CD14-positive monocyte (primary cell): Measurements from ENCODE around the gene MPEG1. TPM values are rescaled to one million over a fixed set of nuclear protein-coding genes. Genes with fewer than 3 reads are reported as not detected.

ENCODE experiments used
- DNase-seq, 3 donors: peaks; one replicate each; pipeline ENCODE4 v3.0.0-alpha.2; 2011 to 2022
- H2AFZ ChIP-seq: 2 replicates; pipeline ENCODE4 v1.6.0; 2012; ENCODE audit warnings: mild to moderate bottlenecking, low read depth, low read length, inconsistent platforms; ENCODE audit not compliant: insufficient read depth, poor library complexity, severe bottlenecking
- H3K27ac ChIP-seq, 2 donors: 1 replicate in 1 of 2; 2 replicates in 1 of 2; pipeline ENCODE4 v1.5.1; 2012 to 2013; ENCODE audit warnings: low read length in 2 of 2, control low read depth in 1 of 2, inconsistent platforms in 1 of 2, low read depth in 1 of 2, mild to moderate bottlenecking in 1 of 2
- H3K27me3 ChIP-seq, 2 donors: one replicate each; pipeline versions ENCODE4 v1.6.0 to v1.6.1; 2011 to 2013; ENCODE audit warnings: low read length in 2 of 2; ENCODE audit not compliant: control insufficient read depth in 2 of 2, insufficient read depth in 2 of 2
- H3K36me3 ChIP-seq, 2 donors: replicated peaks in 1 of 2; 1 replicate in 1 of 2; 2 replicates in 1 of 2; pipeline versions ENCODE4 v1.5.1 to v1.6.1; 2012 to 2013; ENCODE audit warnings: low read length in 2 of 2, control low read depth in 1 of 2, inconsistent platforms in 1 of 2, mild to moderate bottlenecking in 1 of 2; ENCODE audit not compliant: insufficient read depth in 2 of 2, control insufficient read depth in 1 of 2
- H3K4me1 ChIP-seq, 2 donors: 1 replicate in 1 of 2; 2 replicates in 1 of 2; pipeline versions ENCODE4 v1.5.1 to v1.6.1; 2012 to 2013; ENCODE audit warnings: low read length in 2 of 2, control low read depth in 1 of 2, inconsistent platforms in 1 of 2, mild to moderate bottlenecking in 1 of 2, moderate library complexity in 1 of 2; ENCODE audit not compliant: insufficient read depth in 2 of 2, control insufficient read depth in 1 of 2
- H3K4me2 ChIP-seq: replicated peaks from 2 replicates; pipeline ENCODE3; 2012; ENCODE audit warnings: low read length, moderate library complexity, mild to moderate bottlenecking; ENCODE audit not compliant: poor library complexity, severe bottlenecking; ENCODE audit errors: extremely low read depth
- H3K4me3 ChIP-seq, 3 experiments: fragments of 200-600 bp in 1 of 3; sonication (generic) in 1 of 3; replicated peaks in 1 of 3; 1 replicate in 2 of 3; 2 replicates in 1 of 3; pipeline ENCODE4 v1.5.1; 2011 to 2013; ENCODE audit warnings: low read length in 3 of 3, mild to moderate bottlenecking in 3 of 3, control low read depth in 2 of 3, low read depth in 2 of 3, inconsistent platforms in 1 of 3, moderate library complexity in 1 of 3
- H3K79me2 ChIP-seq: 2 replicates; pipeline ENCODE4 v1.6.0; 2012; ENCODE audit warnings: mild to moderate bottlenecking, control low read depth, inconsistent platforms, low read length, moderate library complexity; ENCODE audit not compliant: insufficient read depth
- H3K9ac ChIP-seq: 2 replicates; pipeline ENCODE4 v1.6.0; 2017; ENCODE audit warnings: low read length, mild to moderate bottlenecking; ENCODE audit not compliant: insufficient read depth, poor library complexity, severe bottlenecking
- H3K9me3 ChIP-seq, 2 donors: replicated peaks in 1 of 2; 1 replicate in 1 of 2; 2 replicates in 1 of 2; pipeline versions ENCODE4 v1.5.1 to v1.6.1; 2012 to 2013; ENCODE audit warnings: low read length in 2 of 2, control low read depth in 1 of 2; ENCODE audit not compliant: control insufficient read depth in 1 of 2, insufficient read depth in 1 of 2
- H4K20me1 ChIP-seq: 2 replicates; pipeline ENCODE4 v1.6.0; 2012; ENCODE audit warnings: mild to moderate bottlenecking, low read length, control low read depth, moderate library complexity; ENCODE audit not compliant: insufficient read depth
- H3K27ac Mint-ChIP-seq, 7 donors: one replicate each; pipeline ENCODE4 v1.8.0; 2020; ENCODE audit warnings: mild to moderate bottlenecking in 7 of 7, mixed read lengths in 7 of 7, moderate library complexity in 6 of 7, inconsistent platforms in 2 of 7
- H3K27me3 Mint-ChIP-seq, 3 donors: one replicate each; pipeline ENCODE4 v1.8.0; 2021 to 2022; ENCODE audit warnings: low read depth in 3 of 3, mild to moderate bottlenecking in 3 of 3, mixed read lengths in 3 of 3, moderate library complexity in 3 of 3, inconsistent platforms in 1 of 3
- H3K36me3 Mint-ChIP-seq, 2 donors: one replicate each; pipeline ENCODE4 v1.8.0; 2020; ENCODE audit warnings: mixed read lengths in 2 of 2, inconsistent platforms in 1 of 2, mild to moderate bottlenecking in 1 of 2
- H3K4me1 Mint-ChIP-seq: one replicate; pipeline ENCODE4 v1.8.0; 2020; ENCODE audit warnings: mild to moderate bottlenecking, mixed read lengths
- H3K4me3 Mint-ChIP-seq, 2 donors: one replicate each; pipeline ENCODE4 v1.8.0; 2020; ENCODE audit warnings: mild to moderate bottlenecking in 2 of 2, mixed read lengths in 2 of 2, moderate library complexity in 1 of 2
- H3K9me3 Mint-ChIP-seq, 7 donors: one replicate each; pipeline ENCODE4 v1.8.0; 2020 to 2022; ENCODE audit warnings: mixed read lengths in 7 of 7, mild to moderate bottlenecking in 6 of 7, moderate library complexity in 6 of 7, inconsistent platforms in 2 of 7
- WGBS: methylation state at CpG from one replicate; pipeline ENCODE4 v1.1.5; 2013; ENCODE audit warnings: missing lambda C conversion rate; ENCODE audit not compliant: insufficient coverage; 5-methylcytosine and 5-hydroxymethylcytosine counted together
- intact Hi-C, 2 donors: fragments of 100-400 bp; cut with micrococcal nuclease; formaldehyde crosslinking; loops; one replicate each; pipeline versions ENCODE4 v1.15.0 to v1.15.1; 2023
- polyA plus RNA-seq, 3 donors: library from polyadenylated mRNA; depleted of rRNA in 1 of 3; unstranded in 2 of 3; stranded (reverse) in 1 of 3; fragments of 300-500 nt in 2 of 3; fragments of >200 nt in 1 of 3; fragmentation: Illumina TruSeq in 2 of 3; gene quantifications; 1 replicate in 2 of 3; 2 replicates in 1 of 3; pipeline ENCODE4 v1.2.3, GENCODE V29; 2012 to 2021
- TF ChIP-seq, protein P1 (sequence below): fragments of 200-600 bp; IDR thresholded peaks from one replicate; pipeline ENCODE4 v1.8.0; 2022; ENCODE audit warnings: antibody characterized with exemption, mild to moderate bottlenecking

The MPEG1 gene
- polyA plus RNA-seq, 3 donors, result 273 to 971 (median 691) TPM

- H3K36me3 Mint-ChIP-seq, result peaks cover 3 to 4% of the 10 kb centered on the region in 2 donors
- no peak for DNase-seq
- Histone ChIP-seq H3K9ac (no peak overlapping the region), H3K36me3 (no peaks in the 10 kb centered on the region), H3K9me3 (no peaks in the 10 kb centered on the region), H3K4me3 (peak overlapping the region in 1 of 3 experiments; percentile 56), H2AFZ (no peak overlapping the region), H4K20me1 (no peaks in the 10 kb centered on the region), H3K27me3 (no peaks in the 10 kb centered on the region), H3K4me1 (peaks cover 49 to 70% of the 10 kb centered on the region in 2 donors), H3K4me2 (no peak overlapping the region), H3K79me2 (peaks cover under 1% of the 10 kb centered on the region), H3K27ac (peak overlapping the region in 1 of 2 donors; percentile 81)
- no peak overlapping the region for H3K4me3 Mint-ChIP-seq
- H3K4me1 Mint-ChIP-seq, result peaks cover 69% of the 10 kb centered on the region
- 91% methylated on average over 7 of the region's 8 CpGs for WGBS
- peaks cover 0 to 5% (median 0%) of the 10 kb centered on the region in 3 donors for H3K27me3 Mint-ChIP-seq
- TF ChIP-seq, protein P1, sequence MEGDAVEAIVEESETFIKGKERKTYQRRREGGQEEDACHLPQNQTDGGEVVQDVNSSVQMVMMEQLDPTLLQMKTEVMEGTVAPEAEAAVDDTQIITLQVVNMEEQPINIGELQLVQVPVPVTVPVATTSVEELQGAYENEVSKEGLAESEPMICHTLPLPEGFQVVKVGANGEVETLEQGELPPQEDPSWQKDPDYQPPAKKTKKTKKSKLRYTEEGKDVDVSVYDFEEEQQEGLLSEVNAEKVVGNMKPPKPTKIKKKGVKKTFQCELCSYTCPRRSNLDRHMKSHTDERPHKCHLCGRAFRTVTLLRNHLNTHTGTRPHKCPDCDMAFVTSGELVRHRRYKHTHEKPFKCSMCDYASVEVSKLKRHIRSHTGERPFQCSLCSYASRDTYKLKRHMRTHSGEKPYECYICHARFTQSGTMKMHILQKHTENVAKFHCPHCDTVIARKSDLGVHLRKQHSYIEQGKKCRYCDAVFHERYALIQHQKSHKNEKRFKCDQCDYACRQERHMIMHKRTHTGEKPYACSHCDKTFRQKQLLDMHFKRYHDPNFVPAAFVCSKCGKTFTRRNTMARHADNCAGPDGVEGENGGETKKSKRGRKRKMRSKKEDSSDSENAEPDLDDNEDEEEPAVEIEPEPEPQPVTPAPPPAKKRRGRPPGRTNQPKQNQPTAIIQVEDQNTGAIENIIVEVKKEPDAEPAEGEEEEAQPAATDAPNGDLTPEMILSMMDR, result no peak
- H3K9me3 Mint-ChIP-seq, result peaks cover 0 to 9% (median 0%) of the 10 kb centered on the region in 7 donors
- intact Hi-C loops, result loop anchor here in 1 of 2 donors (5.0 kb wide), 1 partner anchor 48 kb away; no protein-coding TSS in a partner anchor
- H3K27ac Mint-ChIP-seq, result peak overlapping the region in 6 of 7 donors; percentile 24 to 89 (median 75)
Observed at GRCh38 chr11:59255281-59255680, 42.6 kb upstream of the MPEG1 start.

DNA sequence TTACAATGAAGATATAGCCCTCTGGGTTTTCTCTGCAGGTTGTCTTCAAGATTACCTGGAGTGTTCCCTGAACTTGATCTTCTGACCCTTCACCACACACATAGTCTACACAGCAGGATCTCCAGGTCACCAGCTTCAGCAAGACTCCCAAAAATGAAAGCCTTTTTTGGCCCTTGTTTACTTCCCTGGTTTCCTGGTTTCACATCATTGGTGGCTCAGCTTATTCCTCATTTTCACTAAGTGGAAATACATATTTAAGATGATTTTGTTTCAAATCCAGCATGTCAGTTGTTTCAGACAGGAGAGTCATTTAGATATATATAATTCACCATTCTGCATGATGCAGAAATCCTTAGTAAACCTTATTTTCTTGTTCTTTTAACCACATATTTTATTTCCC, 41.6 kb upstream of the MPEG1 start:
- H3K4me1 Mint-ChIP-seq, result peaks cover 71% of the 10 kb centered on the region
- peak overlapping the region; percentile 58 for H3K4me2 ChIP-seq
- intact Hi-C loops, result no loop called here
- H3K4me3 ChIP-seq, result peak overlapping the region in 2 of 3 experiments; percentile 12 to 56
- no peaks in the 10 kb centered on the region for H3K36me3 ChIP-seq
- peaks cover 10% of the 10 kb centered on the region for H3K79me2 ChIP-seq
- H3K9me3 Mint-ChIP-seq, result peaks cover 0 to 11% (median 0%) of the 10 kb centered on the region in 7 donors
- peak overlapping the region; percentile 36 to 81 for H3K27ac ChIP-seq
- peak in 2 of 3 donors; percentile 37 to 55 for DNase-seq
- peaks cover 51 to 71% of the 10 kb centered on the region in 2 donors for H3K4me1 ChIP-seq
- no peak overlapping the region for H2AFZ ChIP-seq
- peaks cover 3 to 4% of the 10 kb centered on the region in 2 donors for H3K36me3 Mint-ChIP-seq
- H3K27me3 Mint-ChIP-seq, result peaks cover 0 to 7% (median 0%) of the 10 kb centered on the region in 3 donors
- no peaks in the 10 kb centered on the region for H3K9me3 ChIP-seq
- H4K20me1 ChIP-seq, result no peaks in the 10 kb centered on the region
- TF ChIP-seq, protein P1, result no peak
- H3K4me3 Mint-ChIP-seq, result peak overlapping the region in 1 of 2 donors; percentile 40
- H3K9ac ChIP-seq, result no peak overlapping the region
- H3K27me3 ChIP-seq, result no peaks in the 10 kb centered on the region
- H3K27ac Mint-ChIP-seq, result peak overlapping the region; percentile 82 to 95 (median 91)
